Fibroblast of lung (primary cell): ENCODE measurements around the gene DMAC2L. TPM values are rescaled to one million over a fixed set of nuclear protein-coding genes. Genes with fewer than 3 reads are reported as not detected.

ENCODE experiments used
- DNase-seq, 2 donors: peaks; one replicate each; pipeline versions ENCODE4 v3.0.0 to v3.0.0-alpha.2; 2010; ENCODE audit warnings: low read depth in 2 of 2
- H2AFZ ChIP-seq: 2 replicates; pipeline ENCODE4 v1.5.1; 2012; ENCODE audit warnings: low read length, control low read depth, inconsistent platforms
- H3K27ac ChIP-seq: 2 replicates; pipeline ENCODE4 v1.5.1; 2011; ENCODE audit warnings: low read length, control low read depth; ENCODE audit not compliant: insufficient read depth
- H3K27me3 ChIP-seq: 2 replicates; pipeline ENCODE4 v1.5.1; 2011; ENCODE audit warnings: mild to moderate bottlenecking, low read length; ENCODE audit not compliant: control insufficient read depth, insufficient read depth
- H3K36me3 ChIP-seq: 2 replicates; pipeline ENCODE4 v1.5.1; 2011; ENCODE audit warnings: low read length; ENCODE audit not compliant: control insufficient read depth, insufficient read depth
- H3K4me1 ChIP-seq: 2 replicates; pipeline ENCODE4 v1.5.1; 2011; ENCODE audit warnings: low read length; ENCODE audit not compliant: control insufficient read depth, insufficient read depth; ENCODE audit errors: extremely low read depth
- H3K4me2 ChIP-seq: 2 replicates; pipeline ENCODE4 v1.5.1; 2011; ENCODE audit warnings: low read length, control low read depth; ENCODE audit not compliant: insufficient read depth; ENCODE audit errors: extremely low read depth
- H3K4me3 ChIP-seq, 4 experiments: fragments of 200-600 bp in 1 of 4; sonication (generic) in 1 of 4; replicated peaks in 1 of 4; 2 replicates each; pipeline ENCODE4 v1.5.1; 2011 to 2016; ENCODE audit warnings: low read length in 4 of 4, low read depth in 3 of 4, mild to moderate bottlenecking in 3 of 4, control low read depth in 2 of 4, inconsistent platforms in 1 of 4, mixed read lengths in 1 of 4; ENCODE audit not compliant: insufficient read depth in 1 of 4; ENCODE audit errors: control extremely low read depth in 1 of 4
- H3K79me2 ChIP-seq: 2 replicates; pipeline ENCODE4 v1.5.1; 2012; ENCODE audit warnings: mild to moderate bottlenecking, low read length, inconsistent platforms; ENCODE audit not compliant: control insufficient read depth, insufficient read depth
- H3K9ac ChIP-seq: 2 replicates; pipeline ENCODE4 v1.5.1; 2011; ENCODE audit warnings: mild to moderate bottlenecking, low read length, control low read depth; ENCODE audit not compliant: insufficient read depth
- H3K9me3 ChIP-seq: 2 replicates; pipeline ENCODE4 v1.5.1; 2012; ENCODE audit warnings: low read depth, low read length; ENCODE audit not compliant: control insufficient read depth, insufficient read depth
- H4K20me1 ChIP-seq: 2 replicates; pipeline ENCODE4 v1.5.1; 2011; ENCODE audit warnings: low read length; ENCODE audit not compliant: control insufficient read depth, insufficient read depth; ENCODE audit errors: extremely low read depth
- EZH2 ChIP-seq: IDR thresholded peaks from 2 replicates; pipeline ENCODE4 v1.5.1; 2012; ENCODE audit warnings: low read length, control low read depth, mild to moderate bottlenecking; ENCODE audit errors: missing control alignments
- polyA plus RNA-seq, 2 donors: library from polyadenylated mRNA; depleted of rRNA in 1 of 2; stranded (reverse) in 1 of 2; unstranded in 1 of 2; fragments of >200 nt; gene quantifications; 2 replicates each; pipeline ENCODE4 v1.2.1, GENCODE V29; 2011 to 2012; ENCODE audit warnings: missing spikeins in 1 of 2
- total RNA-seq: library from RNA; depleted of rRNA; stranded (reverse); fragments of >200 nt; gene quantifications from 2 replicates; pipeline ENCODE4 v1.2.1, GENCODE V29; 2014
- TF ChIP-seq, protein P1 (sequence below), 2 donors: IDR thresholded peaks in 1 of 2; conservative IDR thresholded peaks in 1 of 2; 1 replicate in 1 of 2; 2 replicates in 1 of 2; pipeline ENCODE4 v1.5.1; 2011 to 2012; ENCODE audit warnings: low read length in 2 of 2, control low read depth in 1 of 2, inconsistent platforms in 1 of 2, low read depth in 1 of 2, mild to moderate bottlenecking in 1 of 2

Gene DMAC2L
- total and polyA plus RNA-seq, 2 donors (not counting 1 experiment from before 2014, with no cell fraction given) = 4.8 to 17.6 TPM

DNA sequence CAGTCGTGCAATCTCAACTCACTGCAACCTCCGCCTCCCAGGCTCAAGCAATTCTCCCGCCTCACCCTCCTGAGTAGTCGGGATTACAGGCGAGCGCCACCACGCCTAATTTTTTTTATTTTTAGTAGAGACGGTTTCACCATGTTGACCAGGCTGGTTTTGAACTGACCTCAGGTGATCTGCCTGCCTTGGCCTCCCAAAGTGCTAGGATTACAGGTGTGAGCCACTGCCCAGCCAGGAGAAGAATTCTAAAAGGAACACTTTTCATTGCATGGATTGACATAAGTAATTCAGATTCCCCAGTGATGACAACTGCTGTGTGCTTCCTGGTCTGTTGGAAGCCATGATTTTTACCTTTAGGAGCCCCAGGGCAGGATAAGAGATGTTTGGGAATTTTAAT lies 22.1 kb downstream of the DMAC2L start:
- Histone ChIP-seq H3K27ac (no peak overlapping the region), H3K27me3 (no peaks in the 10 kb centered on the region), H3K4me3 (no peak overlapping the region), H2AFZ (no peak overlapping the region), H3K4me1 (peaks cover 14% of the 10 kb centered on the region), H3K36me3 (no peaks in the 10 kb centered on the region), H3K9ac (no peak overlapping the region), H4K20me1 (no peaks in the 10 kb centered on the region), H3K4me2 (no peak overlapping the region), H3K9me3 (no peaks in the 10 kb centered on the region), H3K79me2 (no peaks in the 10 kb centered on the region)
- DNase-seq = no peak
- TF ChIP-seq, protein P1, sequence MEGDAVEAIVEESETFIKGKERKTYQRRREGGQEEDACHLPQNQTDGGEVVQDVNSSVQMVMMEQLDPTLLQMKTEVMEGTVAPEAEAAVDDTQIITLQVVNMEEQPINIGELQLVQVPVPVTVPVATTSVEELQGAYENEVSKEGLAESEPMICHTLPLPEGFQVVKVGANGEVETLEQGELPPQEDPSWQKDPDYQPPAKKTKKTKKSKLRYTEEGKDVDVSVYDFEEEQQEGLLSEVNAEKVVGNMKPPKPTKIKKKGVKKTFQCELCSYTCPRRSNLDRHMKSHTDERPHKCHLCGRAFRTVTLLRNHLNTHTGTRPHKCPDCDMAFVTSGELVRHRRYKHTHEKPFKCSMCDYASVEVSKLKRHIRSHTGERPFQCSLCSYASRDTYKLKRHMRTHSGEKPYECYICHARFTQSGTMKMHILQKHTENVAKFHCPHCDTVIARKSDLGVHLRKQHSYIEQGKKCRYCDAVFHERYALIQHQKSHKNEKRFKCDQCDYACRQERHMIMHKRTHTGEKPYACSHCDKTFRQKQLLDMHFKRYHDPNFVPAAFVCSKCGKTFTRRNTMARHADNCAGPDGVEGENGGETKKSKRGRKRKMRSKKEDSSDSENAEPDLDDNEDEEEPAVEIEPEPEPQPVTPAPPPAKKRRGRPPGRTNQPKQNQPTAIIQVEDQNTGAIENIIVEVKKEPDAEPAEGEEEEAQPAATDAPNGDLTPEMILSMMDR (conservative IDR thresholded peaks at IDR 0.05 in 1 of 2, IDR thresholded peaks at IDR 0.05 in 1 of 2; ENCODE audit: low read depth in 1 of 2, low read length in 2 of 2) = no peak
- TF ChIP-seq EZH2 = no peak

DNA sequence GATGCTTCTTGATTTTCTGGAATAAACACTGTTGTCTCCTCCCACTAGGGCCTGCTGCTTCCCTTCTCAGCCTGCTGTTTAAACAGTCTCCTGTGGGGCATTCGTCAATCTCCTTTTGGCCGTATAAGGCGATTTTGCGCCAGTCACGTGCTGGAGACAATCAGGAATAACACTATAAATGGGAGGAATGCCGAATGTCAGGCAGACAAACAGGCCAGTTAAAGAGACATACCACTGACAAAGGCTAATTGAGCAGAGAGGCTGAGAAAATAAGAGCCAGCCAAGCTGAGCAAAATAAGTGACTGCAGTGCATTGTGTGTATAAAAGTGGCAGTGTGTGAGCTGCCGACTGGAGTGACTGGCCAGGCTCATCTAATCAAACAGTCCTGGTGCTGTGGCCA lies 23.3 kb downstream of the DMAC2L start:
- Histone ChIP-seq H3K36me3 (no peaks in the 10 kb centered on the region), H3K9me3 (no peaks in the 10 kb centered on the region), H4K20me1 (no peaks in the 10 kb centered on the region), H3K27me3 (no peaks in the 10 kb centered on the region), H3K4me3 (no peak overlapping the region), H3K4me2 (no peak overlapping the region), H3K9ac (no peak overlapping the region), H2AFZ (peak overlapping the region; percentile 59), H3K79me2 (no peaks in the 10 kb centered on the region), H3K27ac (no peak overlapping the region), H3K4me1 (peaks cover 14% of the 10 kb centered on the region)
- DNase-seq = peak; percentile 69 to 87
- TF ChIP-seq, protein P1 (conservative IDR thresholded peaks at IDR 0.05 in 1 of 2, IDR thresholded peaks at IDR 0.05 in 1 of 2; ENCODE audit: low read depth in 1 of 2, low read length in 2 of 2) = peak in 1 of 2 donors; percentile 5
- no peak for TF ChIP-seq EZH2

DNA sequence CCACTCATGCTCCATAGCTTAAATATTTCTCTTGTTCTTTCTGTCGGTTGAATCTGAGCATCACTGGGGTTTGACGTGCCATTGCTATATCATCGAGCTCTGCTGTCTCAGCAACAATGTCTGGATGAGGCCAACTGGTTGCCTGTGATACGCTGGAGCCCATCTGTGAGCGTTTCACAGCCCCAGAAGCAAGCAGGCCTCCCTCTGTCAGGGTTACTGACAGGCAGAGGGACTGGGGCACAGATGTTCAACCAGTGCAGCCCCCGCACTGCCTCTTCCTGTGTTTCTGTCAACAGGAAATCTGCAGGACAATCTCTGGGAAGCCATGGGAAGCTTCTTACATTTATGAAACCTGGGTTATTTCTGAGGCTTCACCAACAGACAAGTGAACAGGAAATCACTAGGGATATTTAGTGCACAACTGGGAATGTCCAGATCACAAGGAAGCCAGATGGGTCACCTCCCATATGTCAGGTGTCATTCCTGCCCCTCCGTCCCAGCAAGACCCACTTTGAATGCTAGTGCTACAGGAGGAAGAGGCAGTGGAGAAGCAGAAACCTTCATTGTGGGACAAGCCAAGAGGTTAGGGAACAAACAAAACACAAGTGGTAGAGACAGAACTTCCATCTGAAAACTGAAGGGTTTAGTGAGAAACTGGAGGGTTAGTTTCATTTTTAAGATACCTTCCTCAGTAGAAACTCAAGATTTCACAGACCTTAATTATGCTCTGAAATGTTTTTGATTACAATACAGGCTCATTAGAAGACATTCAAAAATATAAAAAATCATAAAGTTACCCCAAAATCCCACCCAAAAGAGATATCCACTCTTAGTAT lies 24.1 kb downstream of the DMAC2L start:
- no peaks in the 10 kb centered on the region for H3K9me3 ChIP-seq
- DNase-seq = peak; percentile 34 to 40
- H3K27ac ChIP-seq = peak overlapping the region; percentile 37
- no peaks in the 10 kb centered on the region for H3K36me3 ChIP-seq
- no peaks in the 10 kb centered on the region for H3K27me3 ChIP-seq
- no peaks in the 10 kb centered on the region for H4K20me1 ChIP-seq
- H2AFZ ChIP-seq = peak overlapping the region; percentile 62
- peak overlapping the region; percentile 66 for H3K4me2 ChIP-seq
- no peak overlapping the region for H3K9ac ChIP-seq
- no peak for TF ChIP-seq EZH2
- TF ChIP-seq, protein P1 (conservative IDR thresholded peaks at IDR 0.05 in 1 of 2, IDR thresholded peaks at IDR 0.05 in 1 of 2; ENCODE audit: low read depth in 1 of 2, low read length in 2 of 2) = no peak
- peak overlapping the region in 1 of 4 experiments; percentile 12 for H3K4me3 ChIP-seq
- H3K4me1 ChIP-seq = peaks cover 14% of the 10 kb centered on the region
- H3K79me2 ChIP-seq = no peaks in the 10 kb centered on the region
